ENCODE measurements around the gene OSBPL1A.

GRCh38 chr18:24187049-24187448 lies 210.6 kb downstream of the OSBPL1A start:
- TF ChIP-seq CTCF (IDR thresholded peaks at IDR 0.05) = no peak
- no peak for TF ChIP-seq EP300 (IDR thresholded peaks at IDR 0.05; ENCODE audit: borderline replicate concordance in 1 of 2, low read depth in 1 of 2, low read length in 1 of 2)
- TF ChIP-seq RAD21 (IDR thresholded peaks at IDR 0.05; ENCODE audit: low read length) = no peak
- TF ChIP-seq RXRA (IDR thresholded peaks at IDR 0.05; ENCODE audit: borderline replicate concordance, low read depth) = no peak
- no peak for TF ChIP-seq POLR2AphosphoS5 (IDR thresholded peaks at IDR 0.05; ENCODE audit: low read depth, low read length)
- TF ChIP-seq SIN3A (IDR thresholded peaks at IDR 0.05; ENCODE audit: borderline replicate concordance, low read depth, low read length) = no peak

Data from SK-N-SH (cell line).